SH-SY5Y (cell line): ENCODE measurements around the gene NEK1.

Experiments used
- GATA2 ChIP-seq: IDR thresholded peaks from 2 replicates; pipeline ENCODE4 v1.6.1; 2011; ENCODE audit warnings: mild to moderate bottlenecking, low read depth, low read length
- GATA3 ChIP-seq: IDR thresholded peaks from 2 replicates; pipeline ENCODE4 v1.6.1; 2011; ENCODE audit warnings: low read depth, mild to moderate bottlenecking, low read length, moderate library complexity

- TF ChIP-seq GATA2 (no peak), GATA3 (no peak)
Measured at GRCh38 chr4:169397762-169398161, 214.6 kb downstream of the NEK1 start.
